ENCODE results near the gene APOBR. TPM values are rescaled to one million over a fixed set of nuclear protein-coding genes. Genes with fewer than 3 reads are reported as not detected.

APOBR gene
- total RNA-seq, 1 experiment from 2014 or later = 0.05 TPM

- Histone ChIP-seq H3K9ac (ENCODE audit: low read length) (no peak overlapping the region), H3K27me3 (ENCODE audit: insufficient read depth, low read length) (no peaks in the 10 kb centered on the region), H3K4me2 (ENCODE audit: low read length) (no peak overlapping the region), H3K79me2 (ENCODE audit: insufficient read depth, low read length) (no peaks in the 10 kb centered on the region), H3K9me2 (ENCODE audit: insufficient read depth) (no peaks in the 10 kb centered on the region), H3K36me3 (ENCODE audit: control insufficient read depth in 1 of 2, insufficient read depth in 2 of 2, low read length in 2 of 2) (no peaks in the 10 kb centered on the region), H3K4me1 (ENCODE audit: control insufficient read depth in 1 of 2, insufficient read depth in 2 of 2, low read length in 2 of 2) (peaks cover 0 to 10% of the 10 kb centered on the region in 2 experiments; a peak in 3 of 4 replicates), H3K27ac (ENCODE audit: low read depth, low read length) (no peak overlapping the region), H3K4me3 (replicated peaks in 1 of 2; ENCODE audit: low read depth in 1 of 2, low read length in 2 of 2) (no peak overlapping the region), H2AFZ (ENCODE audit: low read depth, low read length, poor library complexity, severe bottlenecking) (no peak overlapping the region), H4K20me1 (ENCODE audit: insufficient read depth) (no peaks in the 10 kb centered on the region), H3K9me3 (ENCODE audit: control insufficient read depth in 1 of 2, insufficient read depth in 1 of 2, low read depth in 1 of 2, low read length in 2 of 2) (no peaks in the 10 kb centered on the region)
- intact Hi-C loops (cut with micrococcal nuclease) = no loop called here
- ATAC-seq = no peak
- ChIA-PET POLR2A (no interaction called here), RAD21 (ENCODE audit: low non-redundant PET in 1 of 2, low total read pairs in 2 of 2, uncharacterized antibody in 2 of 2, unreplicated experiment in 2 of 2) (no interaction called here), CTCF (no interaction called here)
- TF ChIP-seq CTCF (IDR thresholded peaks at IDR 0.05 in 2 of 3, conservative IDR thresholded peaks at IDR 0.05 in 1 of 3; ENCODE audit: borderline replicate concordance in 1 of 3, insufficient read depth in 1 of 3, low read depth in 2 of 3, low read length in 2 of 3) (no peak), EZH2phosphoT487 (IDR thresholded peaks at IDR 0.05; ENCODE audit: borderline replicate concordance) (no peak), ATF3 (IDR thresholded peaks at IDR 0.05) (no peak), MAX (IDR thresholded peaks at IDR 0.05) (no peak), SP1 (IDR thresholded peaks at IDR 0.05; ENCODE audit: low read depth) (no peak), EZH2 (IDR thresholded peaks at IDR 0.05) (no peak), POLR2A (IDR thresholded peaks at IDR 0.05; ENCODE audit: borderline replicate concordance, extremely low read depth, insufficient read depth, insufficient read length) (no peak), TCF7L2 (IDR thresholded peaks at IDR 0.05; ENCODE audit: borderline replicate concordance, extremely low read depth, insufficient read depth, insufficient read length) (no peak), SRF (IDR thresholded peaks at IDR 0.05; ENCODE audit: low read depth) (no peak), POLR2AphosphoS5 (IDR thresholded peaks at IDR 0.05; ENCODE audit: low read depth, low read length) (no peak), RAD21 (IDR thresholded peaks at IDR 0.05; ENCODE audit: low read depth) (no peak), EGR1 (IDR thresholded peaks at IDR 0.05; ENCODE audit: low read depth) (no peak), CEBPB (IDR thresholded peaks at IDR 0.05; ENCODE audit: low read depth) (no peak), ELF1 (IDR thresholded peaks at IDR 0.05; ENCODE audit: borderline replicate concordance, low read depth) (no peak), ZNF274 (IDR thresholded peaks at IDR 0.05; ENCODE audit: low read depth, low read length) (no peak), ZFX (IDR thresholded peaks at IDR 0.05) (no peak), REST (IDR thresholded peaks at IDR 0.05; ENCODE audit: low read depth) (no peak)
- no TSS peak for BruUV-seq (replicated peaks)
- no peak for DNase-seq (ENCODE audit: low read depth, low spot score)
These were observed 42.6 kb downstream of the APOBR start for GRCh38 chr16:28537076-28537475.
